SIG-M5 treated with dmso at 0.1 percent for 504 hours (cell line): ENCODE results near the gene SDR42E1.
"Not testable (repeated sequence)": the region's sequence is repeated elsewhere in the genome, so short reads cannot be mapped to it uniquely, and the experiment has no call there.

Experiments
- DNase-seq: peaks from one replicate; lab custom pipeline; 2025; ENCODE audit not compliant: unreplicated experiment; lab: John Stamatoyannopoulos, UW

The SDR42E1 gene

DNA sequence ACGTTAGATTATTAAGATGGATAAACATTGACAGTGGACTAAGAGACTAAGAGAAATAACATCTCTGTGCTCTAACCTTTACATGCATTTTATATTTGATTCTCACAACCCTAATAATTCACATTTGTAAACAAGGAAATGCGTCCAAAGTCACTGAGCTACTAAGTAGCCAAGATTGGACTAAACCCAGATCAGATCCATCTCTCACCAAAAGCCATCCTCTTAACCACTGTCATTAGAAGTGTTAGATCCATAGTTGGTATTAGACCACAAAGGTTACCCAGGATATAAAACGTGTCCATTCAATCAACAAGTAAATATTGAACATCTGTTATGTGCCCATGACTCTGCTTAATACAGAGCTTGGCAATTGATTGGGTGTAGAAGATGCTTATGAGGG is 29.0 kb upstream of the SDR42E1 start:
- DNase-seq: no peak

DNA sequence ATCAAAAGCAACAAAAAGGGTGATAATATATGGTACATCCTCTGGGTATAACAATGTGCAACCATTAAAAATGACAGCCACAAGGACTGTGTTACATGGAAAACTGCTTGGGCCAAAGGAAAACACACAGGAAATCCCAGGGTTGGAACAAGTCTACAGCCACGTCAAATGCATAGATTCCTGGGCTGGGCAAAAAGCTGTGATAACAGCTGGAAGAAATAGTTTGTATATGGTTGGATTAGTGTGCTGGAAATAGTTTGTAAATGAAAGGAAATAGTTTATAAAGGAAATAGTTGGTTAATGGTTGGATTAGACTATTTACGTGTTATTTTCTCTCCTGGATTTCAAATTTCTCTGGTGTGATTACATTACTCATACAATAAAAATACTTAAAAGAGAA is 26.4 kb upstream of the SDR42E1 start:
- no peak for DNase-seq

DNA sequence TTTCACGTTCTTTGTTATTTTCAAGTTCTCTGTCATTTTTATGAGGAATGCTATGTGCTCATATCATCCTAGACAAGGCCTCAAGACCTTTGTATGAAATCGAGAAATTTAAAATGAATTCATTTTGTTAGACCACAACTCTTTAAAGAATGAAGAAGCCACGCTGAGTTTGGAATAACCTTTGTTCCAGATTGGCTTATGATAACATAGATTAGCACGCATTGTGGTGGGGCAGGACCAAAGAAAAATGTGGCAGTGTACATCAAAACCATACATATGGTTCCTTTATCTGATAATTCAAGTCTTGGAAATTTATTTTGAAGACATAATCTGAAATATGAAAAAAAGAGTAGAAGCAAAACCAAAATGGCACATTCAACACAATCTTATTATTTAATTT is 26.0 kb upstream of the SDR42E1 start:
- no peak for DNase-seq

DNA sequence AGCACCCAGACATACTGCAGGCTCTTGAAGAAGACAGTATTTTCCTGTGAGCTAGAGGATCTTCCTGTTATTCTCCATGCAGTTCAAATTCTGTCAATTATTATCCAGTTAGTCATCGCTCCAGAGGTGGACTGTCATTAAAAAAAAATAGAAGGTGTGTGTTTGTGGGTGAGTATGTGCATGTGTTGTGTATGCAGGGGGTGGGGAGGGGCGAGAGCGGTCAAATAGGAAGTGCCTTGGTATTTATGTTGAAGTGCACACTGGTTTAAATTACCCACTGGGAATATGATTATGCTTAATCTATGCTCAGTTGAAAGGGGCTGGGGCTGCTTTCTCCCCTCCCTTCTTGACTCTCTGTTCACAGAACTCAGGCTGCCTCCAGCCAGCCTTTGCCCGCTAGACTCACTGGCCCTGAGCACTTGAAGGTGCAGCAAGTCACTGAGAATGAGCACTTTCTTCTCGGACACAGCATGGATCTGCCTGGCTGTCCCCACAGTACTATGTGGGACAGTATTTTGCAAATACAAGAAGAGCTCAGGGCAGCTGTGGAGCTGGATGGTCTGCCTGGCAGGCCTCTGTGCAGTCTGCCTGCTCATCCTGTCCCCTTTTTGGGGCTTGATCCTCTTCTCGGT is 23.8 kb upstream of the SDR42E1 start, which contains the start of gene HSD17B2:
Gene HSD17B2, plus strand, starts transcription at position 273 of the 632 bp plus-strand sequence. Its CDS starts 172 bp downstream, at position 445.
- DNase-seq: no peak

DNA sequence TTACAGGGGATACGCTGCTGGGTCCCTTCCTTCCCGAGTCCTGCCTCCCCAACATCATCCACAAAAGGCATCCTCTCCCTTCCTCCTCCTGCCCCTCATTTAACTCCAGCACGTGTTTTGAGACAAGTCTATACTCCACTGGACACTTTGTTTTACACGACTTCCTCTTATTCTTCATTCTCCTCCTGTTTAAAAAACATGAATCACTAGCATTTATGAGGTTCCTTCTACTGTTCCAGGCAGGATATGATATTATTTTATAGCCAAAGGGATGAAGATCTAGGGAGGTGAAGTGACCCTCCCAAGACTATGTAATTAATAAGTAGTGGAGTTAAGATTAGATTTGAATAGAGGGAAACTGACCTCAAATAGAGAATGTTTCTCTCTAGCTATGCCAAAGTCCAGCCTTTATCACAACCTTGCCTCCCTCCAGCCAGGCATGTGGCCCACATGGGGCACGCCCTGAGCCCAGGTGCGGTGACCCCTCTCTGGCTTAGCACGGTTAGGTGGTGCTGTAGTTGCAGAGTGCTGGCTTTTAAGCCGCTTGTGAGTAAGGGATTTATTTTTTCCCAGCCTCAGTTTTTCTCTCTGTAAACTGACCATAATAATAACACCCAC is 22.5 kb upstream of the SDR42E1 start:
- DNase-seq: no peak

DNA sequence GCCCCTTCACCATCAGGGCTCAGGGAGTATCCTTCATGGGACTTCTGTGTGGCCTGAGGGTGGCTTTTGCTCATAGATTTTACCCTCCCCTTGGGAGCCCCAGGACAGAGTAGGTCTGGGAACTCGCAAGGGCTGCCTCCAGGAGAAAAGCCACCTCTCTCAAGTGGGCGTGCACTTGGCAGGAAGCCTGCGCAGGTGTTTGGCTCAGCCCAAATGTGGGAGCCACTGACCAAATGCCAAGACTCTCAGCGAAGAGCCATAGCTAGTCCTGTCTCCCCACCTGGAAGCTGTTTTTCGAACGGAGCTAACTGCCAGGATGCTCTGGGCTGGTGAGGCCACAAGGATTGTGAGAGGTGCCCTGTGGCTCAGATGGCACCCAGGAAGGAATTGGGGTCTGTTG is 21.7 kb upstream of the SDR42E1 start:
- no peak for DNase-seq

DNA sequence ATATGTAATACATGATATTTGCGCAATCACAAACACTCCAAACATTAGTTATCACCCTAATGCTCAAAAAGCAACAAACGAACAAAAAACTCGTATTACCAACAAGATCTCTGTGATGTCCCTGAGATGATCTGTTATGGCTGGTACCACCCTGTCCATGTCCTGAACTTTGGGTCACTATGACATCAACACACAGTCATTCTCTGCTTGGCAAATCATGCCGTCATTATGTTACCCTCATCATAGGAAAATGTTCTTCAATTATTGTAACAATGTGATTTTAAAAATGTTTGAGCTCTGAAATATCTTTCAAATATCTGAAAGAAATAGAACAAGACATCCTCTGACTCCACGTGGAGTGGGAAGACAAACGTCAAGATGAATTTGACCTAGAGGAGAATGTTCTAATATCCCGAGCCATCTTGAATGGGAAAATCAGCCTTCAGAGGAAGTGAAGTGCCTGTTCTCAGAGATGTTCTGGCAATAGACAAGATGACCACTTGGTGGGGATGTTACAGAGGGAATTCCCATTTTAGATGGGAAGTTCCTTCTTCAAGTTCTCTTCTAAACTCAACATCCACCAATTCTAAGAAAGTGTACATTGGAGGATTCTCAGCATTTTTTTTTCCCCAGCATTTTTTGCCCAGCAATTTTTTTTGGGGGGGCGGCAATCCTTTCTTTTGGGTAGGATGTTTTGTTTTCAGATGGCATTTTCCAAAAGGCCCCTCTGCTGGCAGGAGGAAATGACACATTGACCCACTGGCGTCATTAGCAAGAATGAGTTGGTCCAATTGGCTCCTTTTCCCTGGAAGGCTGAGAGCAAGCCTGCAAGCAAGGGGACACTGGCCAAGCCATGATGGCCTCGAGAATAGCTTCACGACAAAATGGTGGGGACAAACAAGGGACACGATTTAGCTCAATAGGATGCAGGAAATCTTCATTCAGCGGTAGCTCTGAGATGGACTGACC is 20.1 kb upstream of the SDR42E1 start:
- DNase-seq: peak; percentile 46

DNA sequence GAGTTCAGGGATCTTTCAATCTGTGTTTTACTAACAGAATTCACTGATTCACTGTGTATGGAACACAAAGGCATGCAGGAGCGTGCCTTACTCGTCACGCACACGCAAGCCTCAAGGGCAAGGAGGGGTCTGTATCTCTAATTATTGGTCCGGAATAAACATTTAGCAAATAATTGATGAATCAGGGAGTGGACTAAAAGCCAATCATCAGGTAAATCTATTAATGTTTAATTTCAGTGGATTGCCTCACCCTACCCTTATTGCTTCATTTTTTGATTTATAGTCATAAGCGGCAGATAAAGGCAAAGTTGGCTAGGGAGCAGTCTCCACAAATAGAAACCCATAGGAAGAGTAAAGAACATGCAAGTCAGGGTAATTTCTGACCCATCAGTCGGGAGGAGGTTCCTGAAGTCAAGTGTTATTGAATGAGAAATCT is 16.4 kb upstream of the SDR42E1 start:
- DNase-seq: no peak

DNA sequence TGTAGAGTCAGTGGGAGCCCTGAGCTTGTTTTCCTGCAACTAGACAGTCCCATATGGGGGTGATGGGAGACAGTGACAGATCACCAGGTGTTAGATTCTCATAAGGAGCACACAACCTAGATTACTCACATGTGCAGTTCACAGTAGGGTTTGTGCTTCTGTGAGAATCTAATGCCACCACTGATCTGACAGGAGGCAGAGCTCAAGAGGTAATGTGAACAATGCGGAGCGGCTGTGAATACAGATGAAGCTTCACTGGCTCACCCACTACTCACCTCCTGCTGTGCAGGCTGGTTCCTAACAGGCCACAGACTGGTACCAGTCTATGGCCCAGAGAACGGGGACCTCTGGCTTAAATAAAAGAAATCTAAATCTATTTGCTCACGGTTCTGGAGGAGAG is 13.6 kb upstream of the SDR42E1 start:
- no peak for DNase-seq

DNA sequence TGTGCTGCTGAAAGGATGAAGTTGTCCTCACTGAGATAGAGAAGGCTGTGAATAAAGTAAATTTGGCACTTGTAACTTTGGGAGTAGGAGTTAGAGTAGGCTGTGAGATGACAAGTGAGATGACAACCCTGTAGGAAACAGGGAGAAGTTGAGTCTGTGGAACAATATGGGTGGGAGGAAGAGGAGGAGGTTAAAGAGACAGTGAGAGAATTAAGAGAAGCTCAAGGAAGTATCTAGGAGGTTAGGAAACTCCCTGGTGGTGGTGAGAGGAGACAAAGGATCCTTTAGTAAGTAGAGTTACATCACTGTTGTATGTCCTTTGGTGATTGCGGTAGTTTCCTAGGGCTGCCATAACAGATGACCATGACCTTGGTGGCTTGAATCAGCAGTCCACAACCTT is 13.0 kb upstream of the SDR42E1 start:
- DNase-seq: no peak

DNA sequence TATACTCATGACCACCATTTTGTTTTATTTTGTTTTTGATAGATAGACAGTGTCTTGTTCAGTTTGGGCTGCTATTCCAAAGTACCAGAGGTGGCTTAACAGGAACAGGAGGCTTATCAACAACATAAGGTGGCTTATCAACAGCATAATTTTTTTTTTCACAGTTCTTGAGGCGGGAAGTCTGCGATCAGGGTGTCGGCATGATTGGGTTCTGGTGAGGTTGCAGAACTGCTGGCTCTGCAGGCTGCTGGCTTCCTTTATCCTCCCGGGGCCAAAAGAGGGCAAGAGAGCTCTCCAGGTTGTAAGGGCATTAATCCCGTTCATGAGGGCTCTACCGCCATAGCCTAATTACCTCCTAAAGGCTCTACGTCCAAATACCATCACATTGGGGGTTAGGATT is 11.9 kb upstream of the SDR42E1 start:
- DNase-seq: no peak

DNA sequence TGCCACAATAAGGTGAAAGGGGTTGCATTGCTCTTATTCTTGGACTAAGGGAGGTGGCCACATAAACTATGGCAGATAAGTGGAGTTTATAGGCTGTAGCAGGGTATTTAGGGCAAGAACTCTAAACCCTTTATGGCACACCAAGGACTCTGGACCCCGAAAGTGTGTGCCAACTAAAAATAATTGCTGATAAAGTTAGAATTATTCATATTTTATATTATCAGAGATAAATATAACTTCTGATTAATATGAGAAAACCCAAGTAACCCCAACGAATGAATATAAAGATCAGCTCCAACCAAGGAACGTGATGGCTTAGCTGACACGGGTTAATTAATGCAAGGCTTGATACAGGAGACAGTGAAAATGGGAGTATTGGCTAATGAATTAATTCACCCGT is 8.8 kb upstream of the SDR42E1 start:
- DNase-seq: no peak

DNA sequence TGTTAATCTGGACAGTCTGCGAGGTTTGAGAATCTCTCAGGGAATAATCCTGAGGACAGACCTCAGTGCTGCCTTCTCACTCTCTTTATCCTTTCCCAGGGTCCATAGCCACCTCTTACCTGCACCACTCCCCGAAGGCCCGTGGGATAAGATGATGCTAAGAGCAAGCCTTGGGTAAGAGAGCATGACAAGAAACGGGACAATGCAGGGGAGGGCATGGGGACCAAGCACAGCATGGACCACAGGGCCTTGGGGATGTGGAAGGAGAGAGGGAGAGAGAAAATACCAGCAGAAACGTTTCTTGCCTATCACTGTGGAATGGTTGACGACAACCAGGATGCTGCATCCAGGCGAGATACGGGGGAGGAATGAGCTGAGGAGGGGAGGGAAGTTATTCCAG is 8.3 kb upstream of the SDR42E1 start:
- no peak for DNase-seq

DNA sequence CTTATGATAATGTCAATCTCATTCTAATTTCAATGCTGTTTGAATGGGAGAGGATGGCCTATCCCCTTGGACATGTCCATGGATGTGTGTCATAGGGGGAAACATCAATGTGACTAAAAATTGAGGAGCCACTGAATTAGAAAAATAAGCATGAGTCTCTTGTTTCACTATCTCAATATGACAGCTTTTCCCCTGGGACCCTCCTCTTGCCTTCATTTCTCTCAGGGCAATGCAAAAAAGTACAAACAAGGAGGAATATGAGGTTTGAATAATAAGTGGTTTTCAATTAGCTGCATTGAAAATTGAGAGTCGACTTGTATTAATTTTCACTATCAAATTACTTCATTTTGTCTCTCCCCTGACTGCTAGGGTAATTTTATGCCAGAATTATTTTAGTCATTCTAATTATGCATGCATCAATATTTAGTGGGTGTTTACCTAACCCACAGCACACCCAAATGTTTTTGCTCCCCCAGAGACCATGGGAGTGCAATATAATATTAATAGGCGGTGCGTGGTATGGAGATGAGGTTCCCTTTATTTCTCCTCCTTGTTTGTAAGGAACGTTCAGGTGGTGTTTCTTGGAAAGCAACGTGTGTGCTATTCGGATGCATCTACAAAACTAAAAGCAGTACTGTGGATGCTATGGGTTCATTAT is 6.8 kb upstream of the SDR42E1 start:
- no peak for DNase-seq

DNA sequence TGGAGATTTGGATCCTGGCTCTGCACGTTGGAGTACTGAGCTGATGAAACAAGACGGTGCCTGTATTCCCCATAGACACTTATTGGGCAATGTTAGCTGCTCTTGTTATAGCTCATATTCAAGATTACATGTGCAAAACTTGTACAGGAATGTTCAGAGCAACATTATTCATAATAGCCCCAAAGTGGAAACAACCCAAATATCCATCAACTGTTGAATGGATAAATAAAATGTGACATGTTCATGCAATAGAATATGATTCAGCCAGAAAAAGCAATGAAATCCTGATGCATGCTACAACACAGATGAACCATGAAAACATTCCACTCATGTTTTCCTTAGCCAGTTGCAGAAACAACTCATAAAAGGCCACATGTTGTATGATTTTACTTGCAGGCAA is 5.7 kb upstream of the SDR42E1 start:
- DNase-seq: no peak

DNA sequence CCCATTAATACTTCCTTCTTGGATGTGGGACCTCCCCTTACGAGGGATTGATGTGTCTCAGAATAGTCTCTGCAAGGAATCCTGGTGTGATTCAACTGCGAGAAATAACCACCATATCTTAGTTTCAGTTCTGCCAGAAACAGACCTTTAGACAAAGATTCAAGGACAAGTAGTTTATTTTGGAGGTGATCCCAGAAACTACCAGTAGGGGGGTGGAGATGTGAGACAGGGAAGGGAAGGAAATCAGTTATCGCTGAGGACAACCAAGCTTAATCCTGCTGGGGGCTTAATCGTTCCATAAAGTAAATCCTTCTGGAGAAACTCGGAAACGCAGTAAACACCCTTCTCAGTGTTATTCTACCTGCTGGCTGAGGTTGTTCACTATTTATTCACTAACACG is 5.0 kb upstream of the SDR42E1 start:
- DNase-seq: no peak

DNA sequence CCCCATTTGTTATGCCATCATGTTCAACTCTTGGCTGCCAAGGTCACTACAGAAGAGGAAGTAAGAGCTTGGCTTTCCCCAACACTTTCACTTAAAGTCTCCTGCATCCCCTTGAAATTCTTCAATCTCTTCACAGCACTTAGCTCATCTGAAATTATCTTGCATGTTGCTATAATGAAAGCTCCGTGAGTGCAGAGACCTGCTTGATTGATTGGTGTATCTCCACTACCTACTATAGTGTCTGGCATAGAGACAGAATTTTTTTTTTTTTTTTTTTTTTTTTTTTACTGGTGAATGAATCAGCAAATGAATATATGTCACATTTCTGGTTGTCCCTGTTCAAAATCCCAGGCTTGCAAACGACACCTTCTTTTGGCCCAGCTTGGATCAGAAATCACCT is 1.9 kb upstream of the SDR42E1 start:
- no peak for DNase-seq

DNA sequence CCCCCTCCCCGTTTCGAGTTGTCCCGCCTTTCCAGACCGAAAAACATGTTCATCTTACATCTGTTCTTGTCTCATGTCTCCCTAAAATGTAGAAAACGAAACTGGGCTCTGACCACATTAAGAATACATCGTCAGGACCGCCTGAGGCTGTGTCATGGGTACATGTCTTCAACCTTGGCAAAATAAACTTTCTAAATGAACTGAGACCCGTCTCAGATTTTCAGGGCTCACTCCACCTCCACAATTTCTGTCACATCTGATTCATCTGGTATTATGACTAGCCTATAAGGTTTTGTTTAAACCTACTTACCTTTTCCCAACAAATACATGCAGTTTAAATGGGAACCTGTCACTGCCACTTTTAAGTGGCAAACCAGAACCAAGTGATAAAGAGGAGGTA is 621 bp downstream of the SDR42E1 start:
- no peak for DNase-seq

DNA sequence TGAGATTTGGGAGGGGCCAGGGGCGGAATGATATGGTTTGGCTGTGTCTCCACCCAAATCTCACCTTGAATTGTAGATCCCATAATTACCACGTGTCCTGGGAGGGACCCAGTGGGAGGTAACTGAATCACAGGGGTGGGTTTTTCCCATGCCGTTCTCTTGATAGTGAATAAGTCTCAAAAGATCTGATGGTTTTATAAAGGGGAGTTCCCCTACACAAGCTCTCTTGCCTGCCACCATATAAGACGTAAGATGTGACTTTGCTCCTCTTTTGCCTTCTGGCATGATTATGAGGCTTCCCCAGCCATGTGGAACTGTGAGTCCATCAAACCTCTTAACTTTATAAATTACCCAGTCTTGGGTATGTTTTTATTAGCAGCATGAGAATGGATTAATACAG is 1.5 kb downstream of the SDR42E1 start:
- DNase-seq: not testable (repeated sequence)

DNA sequence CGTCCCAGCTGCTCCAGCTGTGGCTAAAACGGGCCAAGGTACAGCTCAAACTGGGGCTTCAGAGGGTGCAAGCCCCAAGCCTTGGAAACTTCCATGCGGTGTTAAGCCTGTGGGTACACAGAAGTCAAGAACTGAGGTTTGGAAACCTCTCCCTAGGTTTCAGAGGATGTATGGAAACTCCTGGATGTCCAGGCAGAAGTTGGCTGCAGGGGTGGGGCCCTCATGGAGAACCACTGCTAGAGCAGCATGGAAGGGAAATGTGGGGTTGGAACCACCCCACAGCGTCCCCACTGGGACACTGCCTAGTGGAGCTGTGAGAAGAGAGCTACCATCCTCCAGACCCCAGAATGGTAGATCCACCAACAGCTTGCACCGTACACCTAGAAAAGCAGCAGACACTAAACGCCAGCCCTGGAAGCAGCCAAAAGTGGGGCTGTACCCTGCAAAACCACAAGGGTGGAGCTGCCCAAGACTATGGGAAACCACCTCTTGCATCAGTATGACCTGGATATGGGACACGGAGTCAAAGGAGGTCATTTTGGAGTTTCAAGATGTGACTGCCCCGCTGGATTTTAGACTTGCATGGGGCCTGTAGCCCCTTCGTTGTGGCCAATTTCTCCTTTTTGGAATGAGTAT is 2.2 kb downstream of the SDR42E1 start:
- DNase-seq: no peak

DNA sequence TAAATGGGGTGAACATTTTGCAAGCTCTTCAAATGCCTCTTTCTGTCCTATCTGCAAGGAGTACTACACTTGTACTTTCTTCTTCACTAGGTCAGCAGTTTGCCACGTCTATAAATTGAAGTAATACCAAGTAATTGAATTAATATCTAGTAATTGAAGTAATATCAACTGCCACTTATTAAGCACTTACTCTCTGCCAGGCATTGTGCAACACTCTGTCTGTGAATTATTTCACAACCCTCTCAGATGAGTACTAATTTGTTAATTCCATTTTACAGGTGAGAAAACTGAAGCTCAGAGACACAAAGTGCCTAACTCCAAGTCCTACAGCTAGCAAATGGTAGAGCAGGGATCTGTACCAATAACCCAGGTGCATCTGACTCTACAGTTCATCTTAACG is 4.1 kb downstream of the SDR42E1 start:
- DNase-seq: no peak
